ENCODE results near the gene ZNF672. TPM values are rescaled to one million over a fixed set of nuclear protein-coding genes. Genes with fewer than 3 reads are reported as not detected.
"Not testable (repeated sequence)": the region's sequence is repeated elsewhere in the genome, so short reads cannot be mapped to it uniquely, and the experiment has no call there.

The ZNF672 gene
- polyA plus RNA-seq, 1 donor = 20.2 TPM

GRCh38 chr1:248828845-248829244 is 9.2 kb upstream of the ZNF672 start:
- DNase-seq = no peak

GRCh38 chr1:248830718-248831017 is 7.4 kb upstream of the ZNF672 start:
- not testable (repeated sequence) for DNase-seq

DNA sequence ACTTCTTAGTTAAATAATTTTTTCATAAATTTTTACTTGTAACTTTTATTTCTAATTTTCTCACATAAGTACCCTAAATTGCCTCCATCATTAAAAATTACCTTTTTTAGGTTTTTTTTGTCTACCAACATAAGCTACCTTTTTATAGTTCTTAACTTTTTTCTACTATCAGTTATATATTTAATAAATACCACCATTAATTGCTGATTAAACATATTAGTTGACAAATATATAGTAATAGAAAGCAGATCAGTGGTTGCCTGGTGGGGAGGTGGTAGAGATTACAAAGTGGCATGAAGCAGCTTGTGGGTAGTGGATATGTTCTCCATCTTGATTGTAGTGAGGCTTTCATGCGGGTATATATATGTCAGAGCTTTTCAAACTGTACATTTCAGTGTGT is 6.2 kb upstream of the ZNF672 start:
- no peak for DNase-seq

GRCh38 chr1:248834343-248834940 is 3.6 kb upstream of the ZNF672 start:
- no peak for DNase-seq

- DNase-seq = no peak
These were observed 811 bp upstream of the ZNF672 start for GRCh38 chr1:248837045-248837780.

DNA sequence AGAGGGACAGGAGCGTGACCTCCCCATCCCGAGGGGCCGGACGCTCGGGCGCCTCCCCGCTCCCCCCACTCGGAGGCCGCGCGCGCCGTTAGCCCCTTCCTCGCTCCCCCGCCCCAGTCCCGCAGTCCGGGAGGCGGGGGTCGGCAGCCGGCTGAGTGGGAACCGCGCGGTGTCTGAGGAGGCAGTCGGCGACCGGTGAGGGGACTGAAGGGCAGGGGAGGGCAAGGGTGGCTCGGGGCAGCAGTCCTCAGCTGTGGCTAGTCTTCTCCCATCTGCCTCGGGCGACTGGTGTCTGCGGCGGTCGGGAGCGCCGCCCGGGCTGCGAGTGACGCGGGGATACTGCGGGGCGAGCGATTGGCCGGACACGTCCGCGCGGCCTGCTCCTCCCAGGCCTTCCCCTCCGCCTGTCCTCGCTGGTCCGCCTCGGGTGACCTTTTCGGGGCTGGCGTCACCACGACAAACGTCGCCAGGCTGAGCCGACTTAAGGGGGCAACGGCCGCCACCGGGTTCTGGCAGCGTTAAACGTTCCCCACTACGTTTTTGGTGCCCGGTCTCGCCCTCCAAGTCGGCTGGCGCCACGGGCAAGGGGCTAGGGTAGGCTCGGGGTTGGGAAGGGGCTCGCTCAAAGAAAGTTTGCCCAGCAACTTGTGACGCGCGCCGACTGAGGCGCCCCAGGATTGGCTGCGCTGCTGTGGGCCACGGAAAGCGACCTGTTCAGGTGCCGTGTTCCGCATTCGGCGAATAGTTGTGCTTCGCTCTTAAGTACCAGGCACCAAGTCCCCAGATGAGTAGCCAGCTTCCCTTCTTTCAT is 538 bp downstream of the ZNF672 start:
- peak; percentile 91 for DNase-seq

GRCh38 chr1:248839168-248839555 is 1.1 kb downstream of the ZNF672 start:
- no peak for DNase-seq

DNA sequence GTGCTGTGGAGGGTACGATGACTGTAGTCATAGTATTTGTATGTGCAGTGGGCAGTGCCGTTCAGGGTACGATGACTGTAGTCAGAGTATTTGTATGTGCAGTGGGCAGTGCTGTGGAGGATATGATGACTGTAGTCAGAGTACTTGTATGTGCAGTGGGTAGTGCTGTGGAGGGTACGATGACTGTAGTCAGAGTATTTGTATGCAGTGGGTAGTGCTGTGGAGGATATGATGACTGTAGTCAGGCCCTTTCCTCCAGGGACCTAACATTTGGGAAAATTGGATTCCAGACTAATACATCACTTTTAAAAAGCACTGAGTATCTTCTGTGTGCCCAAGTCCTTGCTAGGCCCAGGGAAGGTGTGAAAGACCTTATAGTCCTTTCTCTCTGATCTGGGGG is 2.9 kb downstream of the ZNF672 start:
- DNase-seq = no peak

DNA sequence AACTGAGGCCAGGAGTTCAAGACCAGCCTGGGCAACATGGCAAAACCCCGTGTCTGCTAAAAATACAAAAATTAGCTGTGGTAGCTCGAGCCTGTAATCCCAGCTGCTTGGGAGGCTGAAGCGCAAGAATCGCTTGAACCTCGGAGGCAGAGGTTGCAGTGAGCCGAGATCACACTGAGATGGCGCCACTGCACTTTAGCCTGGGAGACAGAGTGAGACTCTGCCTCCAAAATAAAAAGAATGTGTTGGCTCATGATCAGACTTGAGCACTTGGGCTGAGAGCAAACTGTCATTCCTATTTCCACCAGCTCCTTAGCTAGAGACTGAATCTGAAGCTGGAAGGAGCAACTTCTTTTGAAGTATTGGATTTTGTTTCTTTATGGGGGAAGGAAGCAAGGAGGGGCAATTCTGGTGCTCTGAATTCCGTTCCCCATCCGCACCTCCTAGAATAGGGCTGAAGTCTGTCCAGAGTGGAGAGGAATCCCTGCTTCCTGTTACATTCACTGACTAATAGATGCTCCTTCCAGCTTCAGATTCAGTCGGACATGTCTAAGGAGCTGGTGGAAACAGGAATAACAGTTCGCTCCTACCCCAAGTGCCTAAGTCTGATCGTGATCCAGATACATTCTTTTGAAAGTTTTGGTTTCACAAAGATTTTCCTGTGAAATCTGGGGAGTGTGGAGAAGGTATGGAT is 3.8 kb downstream of the ZNF672 start:
- no peak for DNase-seq

DNA sequence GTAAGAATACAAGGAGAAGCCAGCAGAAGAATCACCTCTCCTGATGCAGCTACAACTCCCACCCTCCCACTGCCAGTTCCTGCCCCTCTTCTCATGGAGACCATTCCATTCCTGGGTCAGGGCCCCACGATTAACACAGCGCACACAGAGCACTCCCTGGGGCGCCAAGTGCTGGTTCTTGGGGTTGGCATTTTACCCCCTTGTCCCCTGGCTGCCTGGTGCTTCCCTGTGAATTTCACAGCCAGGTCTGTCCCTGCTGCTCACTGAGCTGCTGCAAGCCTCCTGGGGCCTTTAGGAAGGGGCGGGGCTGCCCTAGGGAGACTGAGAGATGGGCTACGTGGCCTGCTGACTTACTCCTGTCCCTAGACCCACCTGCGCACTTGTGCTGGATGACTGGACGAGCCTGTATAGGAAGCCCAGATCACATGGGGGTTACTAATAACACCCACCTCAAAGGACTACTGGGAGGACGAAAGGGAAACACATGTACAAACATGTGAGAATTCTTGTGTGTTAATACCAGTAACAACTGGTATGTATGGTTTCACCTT is 4.8 kb downstream of the ZNF672 start:
- no peak for DNase-seq

GRCh38 chr1:248843687-248844086 is 5.7 kb downstream of the ZNF672 start:
- no peak for DNase-seq

GRCh38 chr1:248844526-248844925 is 6.5 kb downstream of the ZNF672 start:
- no peak for DNase-seq

- no peak for DNase-seq
These were observed 9.3 kb downstream of the ZNF672 start for GRCh38 chr1:248847181-248847955.

DNA sequence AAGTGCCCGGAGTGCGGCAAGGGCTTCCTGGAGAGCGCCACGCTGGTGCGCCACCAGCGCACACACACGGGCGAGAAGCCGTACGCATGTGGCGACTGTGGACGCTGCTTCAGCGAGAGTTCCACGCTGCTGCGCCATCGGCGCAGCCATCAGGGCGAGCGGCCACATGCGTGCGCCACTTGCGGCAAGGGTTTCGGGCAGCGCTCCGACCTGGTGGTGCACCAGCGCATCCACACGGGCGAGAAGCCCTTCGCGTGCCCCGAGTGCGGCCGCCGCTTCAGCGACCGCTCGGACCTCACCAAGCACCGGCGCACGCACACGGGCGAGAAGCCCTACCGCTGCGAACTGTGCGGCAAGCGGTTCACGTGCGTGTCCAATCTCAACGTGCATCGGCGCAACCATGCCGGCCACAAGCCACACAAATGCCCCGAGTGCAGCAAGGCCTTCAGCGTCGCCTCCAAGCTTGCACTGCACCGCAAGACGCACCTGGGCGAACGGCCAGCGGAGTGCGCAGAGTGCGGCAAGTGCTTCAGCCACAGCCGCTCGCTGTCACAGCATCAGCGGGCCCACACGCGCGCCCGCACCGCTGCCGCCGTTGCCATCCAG is 10.0 kb downstream of the ZNF672 start:
- DNase-seq = no peak

GRCh38 chr1:248848602-248849001 is 10.6 kb downstream of the ZNF672 start:
- no peak for DNase-seq

- no peak for DNase-seq
These were observed 11.1 kb downstream of the ZNF672 start for GRCh38 chr1:248849152-248849551.

GRCh38 chr1:248849637-248850036 is 11.6 kb downstream of the ZNF672 start:
- DNase-seq = no peak

- DNase-seq = no peak
These were observed 12.1 kb downstream of the ZNF672 start for GRCh38 chr1:248850124-248850523.

DNA sequence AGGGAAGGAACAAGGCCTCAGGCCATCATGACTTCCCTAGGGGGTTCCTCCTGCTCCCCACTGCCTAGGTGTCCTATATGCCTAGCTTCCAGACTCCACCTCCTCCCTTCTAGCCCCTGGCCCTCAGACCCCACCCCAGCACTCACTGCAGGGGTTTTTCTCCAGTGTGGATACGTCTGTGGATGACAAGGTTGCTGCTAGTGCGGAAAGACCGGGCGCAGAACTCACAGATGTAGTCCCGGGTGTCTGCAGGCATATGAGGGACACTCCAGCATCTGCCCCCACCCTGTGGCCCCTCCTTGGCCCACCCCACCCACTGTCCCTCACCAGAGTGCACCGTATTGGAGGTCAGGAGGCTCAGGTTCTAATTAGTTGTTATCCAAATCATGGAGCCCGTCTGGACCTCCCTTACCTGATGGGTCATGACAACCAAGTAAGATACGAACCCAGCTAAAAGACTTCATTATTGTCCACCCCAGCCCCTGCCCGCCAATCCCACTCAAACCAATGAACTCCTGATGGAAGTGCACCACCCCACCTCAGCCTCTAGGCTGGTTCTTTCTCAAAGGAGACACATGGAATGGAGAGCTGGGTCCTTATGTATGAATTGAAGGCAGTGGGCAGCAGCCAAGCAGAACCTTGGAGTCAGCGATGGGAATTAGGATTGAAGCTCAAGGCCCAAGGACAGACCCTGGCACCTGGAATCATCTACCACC is 12.7 kb downstream of the ZNF672 start:
- no peak for DNase-seq

- DNase-seq = no peak
These were observed 13.4 kb downstream of the ZNF672 start for GRCh38 chr1:248851390-248851789.

Data from left kidney (tissue), 2 donors.